ENCODE measurements around the gene RIBC2.

DNA sequence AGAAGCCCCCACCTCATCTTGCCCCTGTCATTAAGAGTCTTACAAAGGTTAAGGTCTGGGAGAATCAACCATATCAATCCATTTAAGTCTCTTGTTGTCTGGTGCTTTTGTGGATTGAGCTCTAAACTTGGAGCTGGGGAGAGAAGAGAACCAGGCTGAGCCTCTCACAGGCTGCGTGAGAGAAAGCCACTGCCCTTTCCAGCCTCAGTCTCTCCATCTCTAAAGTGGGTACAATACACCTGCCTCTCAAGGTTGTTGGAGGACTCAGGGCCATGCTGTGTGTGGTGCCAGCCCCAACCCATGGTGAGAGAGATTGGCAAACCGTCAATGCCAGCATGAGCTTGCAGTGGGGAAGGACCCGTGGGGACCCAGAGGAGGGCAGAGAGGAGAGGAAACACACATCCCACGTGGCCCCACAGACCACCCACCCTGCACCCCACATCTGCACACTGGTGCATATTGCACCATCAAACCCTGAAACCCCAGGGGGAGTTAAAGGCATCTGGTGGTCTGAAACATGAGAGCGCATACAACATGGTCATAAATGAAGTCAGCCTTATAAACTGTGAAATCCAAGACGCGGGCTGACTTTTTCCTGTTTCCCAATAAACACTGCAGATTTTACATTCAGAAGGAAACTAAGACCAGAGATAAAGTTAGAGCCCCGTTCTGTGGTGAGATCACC lies 61.7 kb downstream of the RIBC2 start:
- TF ChIP-seq, protein P1, sequence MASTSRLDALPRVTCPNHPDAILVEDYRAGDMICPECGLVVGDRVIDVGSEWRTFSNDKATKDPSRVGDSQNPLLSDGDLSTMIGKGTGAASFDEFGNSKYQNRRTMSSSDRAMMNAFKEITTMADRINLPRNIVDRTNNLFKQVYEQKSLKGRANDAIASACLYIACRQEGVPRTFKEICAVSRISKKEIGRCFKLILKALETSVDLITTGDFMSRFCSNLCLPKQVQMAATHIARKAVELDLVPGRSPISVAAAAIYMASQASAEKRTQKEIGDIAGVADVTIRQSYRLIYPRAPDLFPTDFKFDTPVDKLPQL (IDR thresholded peaks at IDR 0.05; ENCODE audit: extremely low read depth, insufficient read length), result no peak
- TF ChIP-seq PYGO2 (tag; IDR thresholded peaks at IDR 0.05), result no peak
- TF ChIP-seq EP300 (IDR thresholded peaks at IDR 0.05; ENCODE audit: low read length), result no peak
- no peak for TF ChIP-seq ZKSCAN3 (CRISPR knock-in tag; IDR thresholded peaks at IDR 0.05)
- no peak for TF ChIP-seq ESRRB (CRISPR knock-in tag; IDR thresholded peaks at IDR 0.05; ENCODE audit: borderline replicate concordance)
- no peak for TF ChIP-seq ATF7 (IDR thresholded peaks at IDR 0.05)
- TF ChIP-seq ZNF408 (CRISPR knock-in tag; IDR thresholded peaks at IDR 0.05; ENCODE audit: low read depth), result no peak
- TF ChIP-seq, protein P2, sequence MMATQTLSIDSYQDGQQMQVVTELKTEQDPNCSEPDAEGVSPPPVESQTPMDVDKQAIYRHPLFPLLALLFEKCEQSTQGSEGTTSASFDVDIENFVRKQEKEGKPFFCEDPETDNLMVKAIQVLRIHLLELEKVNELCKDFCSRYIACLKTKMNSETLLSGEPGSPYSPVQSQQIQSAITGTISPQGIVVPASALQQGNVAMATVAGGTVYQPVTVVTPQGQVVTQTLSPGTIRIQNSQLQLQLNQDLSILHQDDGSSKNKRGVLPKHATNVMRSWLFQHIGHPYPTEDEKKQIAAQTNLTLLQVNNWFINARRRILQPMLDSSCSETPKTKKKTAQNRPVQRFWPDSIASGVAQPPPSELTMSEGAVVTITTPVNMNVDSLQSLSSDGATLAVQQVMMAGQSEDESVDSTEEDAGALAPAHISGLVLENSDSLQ (IDR thresholded peaks at IDR 0.05), result no peak
- TF ChIP-seq ADNP (tag; IDR thresholded peaks at IDR 0.05), result no peak
- TF ChIP-seq, protein P3, sequence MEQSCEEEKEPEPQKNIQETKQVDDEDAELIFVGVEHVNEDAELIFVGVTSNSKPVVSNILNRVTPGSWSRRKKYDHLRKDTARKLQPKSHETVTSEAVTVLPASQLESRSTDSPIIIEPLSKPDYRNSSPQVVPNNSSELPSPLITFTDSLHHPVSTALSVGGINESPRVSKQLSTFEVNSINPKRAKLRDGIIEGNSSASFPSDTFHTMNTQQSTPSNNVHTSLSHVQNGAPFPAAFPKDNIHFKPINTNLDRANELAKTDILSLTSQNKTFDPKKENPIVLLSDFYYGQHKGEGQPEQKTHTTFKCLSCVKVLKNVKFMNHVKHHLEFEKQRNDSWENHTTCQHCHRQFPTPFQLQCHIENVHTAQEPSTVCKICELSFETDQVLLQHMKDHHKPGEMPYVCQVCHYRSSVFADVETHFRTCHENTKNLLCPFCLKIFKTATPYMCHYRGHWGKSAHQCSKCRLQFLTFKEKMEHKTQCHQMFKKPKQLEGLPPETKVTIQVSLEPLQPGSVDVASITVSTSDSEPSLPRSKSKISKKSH (CRISPR knock-in tag; IDR thresholded peaks at IDR 0.05), result no peak
- TF ChIP-seq, protein P4, sequence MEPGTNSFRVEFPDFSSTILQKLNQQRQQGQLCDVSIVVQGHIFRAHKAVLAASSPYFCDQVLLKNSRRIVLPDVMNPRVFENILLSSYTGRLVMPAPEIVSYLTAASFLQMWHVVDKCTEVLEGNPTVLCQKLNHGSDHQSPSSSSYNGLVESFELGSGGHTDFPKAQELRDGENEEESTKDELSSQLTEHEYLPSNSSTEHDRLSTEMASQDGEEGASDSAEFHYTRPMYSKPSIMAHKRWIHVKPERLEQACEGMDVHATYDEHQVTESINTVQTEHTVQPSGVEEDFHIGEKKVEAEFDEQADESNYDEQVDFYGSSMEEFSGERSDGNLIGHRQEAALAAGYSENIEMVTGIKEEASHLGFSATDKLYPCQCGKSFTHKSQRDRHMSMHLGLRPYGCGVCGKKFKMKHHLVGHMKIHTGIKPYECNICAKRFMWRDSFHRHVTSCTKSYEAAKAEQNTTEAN (CRISPR knock-in tag; IDR thresholded peaks at IDR 0.05), result no peak
- no peak for TF ChIP-seq GABPA (tag; conservative IDR thresholded peaks at IDR 0.05; ENCODE audit: low read depth)
- TF ChIP-seq, protein P5, sequence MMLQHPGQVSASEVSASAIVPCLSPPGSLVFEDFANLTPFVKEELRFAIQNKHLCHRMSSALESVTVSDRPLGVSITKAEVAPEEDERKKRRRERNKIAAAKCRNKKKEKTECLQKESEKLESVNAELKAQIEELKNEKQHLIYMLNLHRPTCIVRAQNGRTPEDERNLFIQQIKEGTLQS (IDR thresholded peaks at IDR 0.05), result no peak
- TF ChIP-seq, protein P5 (CRISPR knock-in tag; conservative IDR thresholded peaks at IDR 0.05), result no peak
- TF ChIP-seq TARDBP (IDR thresholded peaks at IDR 0.05), result no peak
